Activated CD8-positive, alpha-beta memory T cell treated with anti-CD3 and anti-CD28 coated beads for 1 hour (primary cell): Measurements from ENCODE around the gene EPN3.

Experiments used
- DNase-seq, 2 donors: peaks; one replicate each; pipeline ENCODE4 v3.0.0-alpha.2; 2020; ENCODE audit warnings: low read depth in 1 of 2; ENCODE audit errors: extremely low read depth in 1 of 2

The EPN3 gene

DNA sequence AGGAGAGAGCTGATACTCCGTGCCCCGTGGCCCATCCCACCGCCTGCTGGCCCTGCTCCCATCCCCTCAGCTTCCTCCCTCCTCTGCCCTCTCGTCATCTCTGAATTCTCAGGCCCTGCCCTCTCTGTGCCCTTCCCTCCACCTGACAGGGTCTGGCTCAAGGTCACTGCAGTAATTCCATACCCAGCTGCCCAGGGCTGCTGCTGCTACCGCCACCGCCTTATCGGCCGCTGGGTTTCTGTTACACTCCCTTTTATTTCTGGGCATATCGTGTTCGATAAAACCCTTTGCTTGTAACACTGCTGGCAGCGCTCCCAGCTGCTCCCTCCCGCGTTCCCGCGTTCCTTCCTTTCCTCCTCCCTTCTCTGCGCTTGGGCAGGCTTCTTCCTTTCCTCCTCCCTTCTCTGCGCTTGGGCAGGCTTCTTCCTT is 1.2 kb downstream of the EPN3 start:
- DNase-seq: no peak

GRCh38 chr17:50534222-50534978 is 1.9 kb downstream of the EPN3 start:
- no peak for DNase-seq

DNA sequence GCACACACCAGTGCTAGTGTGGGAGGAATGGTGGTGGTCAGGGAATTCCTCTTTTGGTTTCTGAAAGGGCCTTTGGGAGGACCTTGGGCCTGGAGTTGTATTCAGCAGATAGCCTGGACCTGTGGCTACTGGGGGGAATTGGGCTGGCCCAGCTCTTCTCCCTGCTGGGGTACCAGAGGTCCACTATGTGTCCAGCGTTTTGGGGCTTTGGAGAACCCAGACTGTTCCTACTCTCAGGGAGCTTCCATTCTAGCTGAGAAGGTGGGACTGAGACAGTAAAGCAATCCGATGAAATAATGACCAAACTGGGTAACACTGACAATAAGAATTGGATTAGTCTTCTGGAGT is 2.4 kb downstream of the EPN3 start:
- no peak for DNase-seq

DNA sequence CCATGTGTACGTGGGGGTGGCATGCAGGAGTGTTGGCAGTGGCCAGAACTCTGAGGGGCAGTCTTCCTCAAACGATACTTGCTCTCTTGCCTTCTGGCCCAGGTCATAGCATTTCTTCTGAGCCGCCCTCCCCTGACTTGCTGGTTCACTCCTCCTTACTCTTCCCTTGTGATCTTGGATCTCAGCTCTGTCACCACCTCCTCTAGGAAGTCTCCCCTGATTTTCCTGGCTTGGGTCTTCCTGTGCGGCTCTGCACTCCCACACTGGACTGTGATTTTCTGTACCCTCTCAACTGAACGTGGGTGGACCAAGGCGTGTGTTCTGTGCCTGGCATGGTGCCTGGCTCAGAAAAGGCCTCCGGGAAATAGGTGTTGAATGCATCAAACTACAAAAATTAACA is 2.9 kb downstream of the EPN3 start:
- no peak for DNase-seq

DNA sequence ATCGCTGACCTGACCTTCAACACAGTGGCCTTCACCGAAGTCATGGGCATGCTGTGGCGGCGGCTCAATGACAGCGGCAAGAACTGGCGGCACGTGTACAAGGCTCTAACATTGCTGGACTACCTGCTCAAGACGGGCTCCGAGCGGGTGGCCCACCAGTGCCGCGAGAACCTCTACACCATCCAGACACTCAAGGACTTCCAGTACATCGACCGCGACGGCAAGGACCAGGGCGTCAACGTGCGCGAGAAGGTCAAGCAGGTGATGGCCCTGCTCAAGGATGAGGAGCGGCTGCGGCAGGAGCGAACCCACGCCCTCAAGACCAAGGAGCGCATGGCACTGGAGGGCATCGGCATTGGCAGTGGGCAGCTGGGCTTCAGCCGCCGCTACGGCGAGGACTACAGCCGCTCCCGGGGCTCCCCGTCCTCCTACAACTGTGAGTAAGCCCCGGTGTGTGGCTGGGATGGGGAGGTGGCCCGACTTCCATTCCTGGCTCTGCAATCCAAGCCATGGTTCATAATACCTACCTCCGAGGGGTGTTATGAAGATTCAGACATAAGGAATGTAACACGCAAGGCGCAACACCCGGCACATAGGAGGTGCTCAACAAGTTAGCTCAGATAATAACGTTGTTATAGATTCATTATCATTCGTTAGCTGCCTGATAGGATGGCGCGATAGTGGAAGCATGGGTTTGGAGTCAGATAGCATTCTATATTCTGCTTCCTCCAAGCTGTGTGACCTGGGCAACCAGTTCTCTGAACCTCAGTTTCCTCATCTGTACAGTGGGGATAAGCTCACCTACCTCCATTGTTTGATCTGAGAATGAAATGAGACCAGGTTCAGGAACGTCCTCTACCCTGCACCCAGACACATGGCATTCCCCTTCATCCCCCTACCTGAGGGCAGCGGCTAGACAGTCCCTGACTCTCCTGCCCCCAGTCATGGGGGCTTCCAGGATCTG is 4.4 kb downstream of the EPN3 start:
- no peak for DNase-seq

- DNase-seq: no peak
Measured at GRCh38 chr17:50537721-50538548, 5.4 kb downstream of the EPN3 start.

DNA sequence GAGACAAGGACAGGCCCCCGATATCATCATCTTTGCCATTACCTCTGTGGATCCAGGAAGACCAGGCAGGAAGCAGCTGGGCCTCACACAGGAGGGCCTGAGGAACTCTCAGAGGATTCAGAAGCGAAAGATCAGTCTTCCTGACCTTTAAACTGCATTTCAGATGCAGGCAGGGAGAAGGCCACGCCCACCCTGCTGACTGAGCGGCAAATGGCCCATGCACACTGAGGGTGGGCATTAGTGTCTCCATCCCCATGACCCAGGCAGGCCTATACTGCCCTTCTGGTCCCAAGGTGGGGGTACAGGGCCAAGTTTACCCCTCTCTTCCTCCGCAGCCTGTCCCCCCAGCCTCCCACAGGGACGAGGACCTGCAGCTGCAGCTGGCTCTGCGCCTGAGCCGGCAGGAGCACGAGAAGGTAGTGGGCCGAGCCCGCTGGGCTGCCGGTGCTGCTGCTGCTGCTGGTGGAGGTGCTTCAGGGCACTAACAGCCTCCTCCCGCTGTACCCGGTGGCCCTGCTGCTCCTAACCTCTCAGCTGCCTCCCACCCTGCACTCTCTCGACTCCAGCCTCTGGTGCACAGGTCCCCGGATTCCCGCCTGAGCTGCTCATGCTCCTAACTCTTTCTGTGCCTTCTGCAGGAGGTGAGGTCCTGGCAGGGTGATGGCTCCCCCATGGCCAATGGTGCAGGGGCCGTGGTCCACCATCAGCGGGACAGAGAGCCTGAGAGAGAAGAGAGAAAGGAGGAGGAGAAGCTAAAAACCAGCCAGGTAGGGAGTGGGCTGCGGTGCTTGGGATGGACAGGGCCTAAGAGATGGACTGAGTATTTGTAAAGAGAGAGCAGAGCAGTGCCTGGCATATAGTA is 6.2 kb downstream of the EPN3 start:
- no peak for DNase-seq

DNA sequence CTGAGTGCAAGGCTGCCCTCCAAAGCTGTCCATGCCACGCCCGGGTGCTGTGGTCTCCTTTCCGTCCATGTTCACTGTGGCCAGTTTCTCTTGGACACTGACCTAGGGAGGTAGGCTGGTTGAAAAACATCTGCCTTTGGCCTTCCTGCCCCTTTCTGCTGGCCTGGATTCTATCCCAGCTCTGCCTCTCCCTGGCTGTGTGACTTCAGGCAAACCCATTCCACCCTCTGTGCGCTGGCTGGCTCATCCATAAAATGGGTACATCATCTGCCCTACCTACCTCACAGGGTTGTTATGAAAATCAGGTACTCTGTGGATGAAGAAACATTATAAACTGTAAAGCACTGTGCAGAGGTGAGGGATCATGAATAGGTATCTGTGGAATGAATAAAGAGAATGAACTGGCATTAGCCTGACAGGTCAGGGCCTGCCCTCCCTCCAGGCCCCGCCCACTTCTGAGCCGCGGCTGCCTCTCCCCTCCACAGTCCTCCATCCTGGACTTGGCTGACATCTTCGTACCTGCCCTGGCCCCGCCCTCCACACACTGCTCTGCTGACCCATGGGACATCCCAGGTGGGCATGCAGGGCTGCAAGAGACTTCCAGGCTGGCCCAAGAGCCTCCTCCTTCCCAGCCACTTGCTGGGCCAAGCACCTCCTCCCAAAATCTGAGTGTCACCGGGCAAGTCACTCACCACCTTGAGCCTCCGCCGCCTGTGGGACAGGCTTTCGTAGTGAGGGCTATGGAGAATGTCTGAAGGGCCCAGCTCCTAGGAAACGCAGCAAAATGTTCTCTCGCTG is 7.4 kb downstream of the EPN3 start:
- no peak for DNase-seq

DNA sequence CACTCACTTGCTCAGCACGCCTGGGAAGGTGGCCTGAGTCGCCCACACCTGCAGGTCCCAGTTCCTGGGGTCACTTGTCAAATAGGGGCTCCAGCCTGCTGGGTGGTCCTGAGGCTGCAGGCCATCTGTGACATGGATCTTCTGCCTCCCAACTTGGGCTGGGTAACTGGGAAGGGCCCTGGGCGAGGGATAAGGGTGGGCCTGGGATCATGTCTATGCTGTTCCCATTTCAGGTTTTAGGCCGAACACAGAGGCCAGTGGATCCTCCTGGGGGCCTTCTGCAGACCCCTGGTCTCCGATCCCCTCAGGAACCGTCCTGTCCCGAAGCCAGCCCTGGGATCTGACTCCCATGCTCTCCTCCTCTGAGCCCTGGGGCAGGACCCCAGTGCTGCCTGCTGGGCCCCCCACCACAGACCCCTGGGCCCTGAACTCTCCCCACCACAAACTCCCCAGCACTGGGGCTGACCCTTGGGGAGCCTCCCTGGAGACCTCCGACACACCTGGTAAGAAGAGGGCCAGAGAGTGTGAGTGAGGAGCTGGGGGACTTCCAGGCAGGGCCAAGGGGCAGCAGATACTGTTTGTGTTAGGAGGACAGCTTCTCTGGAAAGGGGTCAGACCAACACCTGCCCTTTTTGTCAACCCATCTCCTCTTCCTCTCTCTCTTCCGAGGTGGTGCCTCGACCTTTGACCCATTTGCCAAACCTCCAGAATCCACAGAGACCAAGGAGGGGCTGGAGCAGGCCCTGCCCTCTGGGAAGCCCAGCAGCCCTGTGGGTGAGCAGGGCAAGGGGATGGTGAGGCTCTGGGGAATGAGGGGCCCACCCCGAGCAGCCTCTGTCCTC is 8.2 kb downstream of the EPN3 start:
- no peak for DNase-seq

GRCh38 chr17:50541402-50541715 is 8.8 kb downstream of the EPN3 start:
- no peak for DNase-seq

GRCh38 chr17:50541716-50542688 is 9.5 kb downstream of the EPN3 start:
- peak; percentile 36 to 78 for DNase-seq

DNA sequence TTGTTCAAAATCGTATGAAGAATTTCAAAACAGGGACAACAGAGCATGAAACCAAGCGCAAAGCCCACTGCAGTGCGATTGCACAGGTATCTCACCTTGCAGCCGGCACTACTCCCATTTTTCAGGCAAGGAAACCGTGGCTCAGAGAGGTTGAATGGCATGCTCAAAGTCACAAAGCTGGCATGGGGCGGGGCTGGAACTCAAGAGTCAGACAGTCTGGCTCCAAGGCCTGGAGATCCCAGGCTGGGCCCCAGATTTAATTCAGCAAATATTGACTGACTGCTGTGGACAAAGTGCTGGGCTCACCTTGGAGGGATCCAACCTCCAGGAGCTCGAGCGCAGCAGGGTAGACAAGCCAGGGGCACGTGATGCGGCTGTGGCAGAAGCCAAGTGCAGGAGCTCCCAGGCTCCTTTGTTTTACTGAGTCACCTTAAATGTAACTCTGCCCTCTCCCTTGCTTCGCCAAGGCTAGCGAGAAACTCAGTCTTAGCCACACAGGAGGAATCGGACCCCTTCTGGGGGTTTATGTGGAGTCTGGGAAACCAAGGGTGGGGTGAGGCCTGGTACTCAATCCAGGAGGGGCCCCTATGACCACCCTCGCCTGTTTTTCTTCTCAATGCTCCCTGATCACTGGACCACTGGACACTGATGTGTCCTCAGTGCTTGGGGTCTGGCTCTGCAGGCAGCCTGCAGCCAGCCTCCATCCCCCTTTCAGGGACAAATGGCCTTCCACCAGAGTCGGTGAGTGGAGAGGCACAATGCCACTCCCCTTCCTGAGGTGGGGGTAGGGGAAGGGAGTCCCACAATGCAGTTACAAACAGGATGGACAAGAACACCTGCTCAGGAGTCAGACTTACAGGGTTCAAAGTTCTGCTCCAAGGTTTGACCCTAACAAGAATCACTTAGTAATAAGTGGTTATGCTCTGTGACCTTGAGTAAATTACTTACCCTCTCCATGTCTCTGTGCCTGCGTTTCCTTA is 10.6 kb downstream of the EPN3 start:
- no peak for DNase-seq

DNA sequence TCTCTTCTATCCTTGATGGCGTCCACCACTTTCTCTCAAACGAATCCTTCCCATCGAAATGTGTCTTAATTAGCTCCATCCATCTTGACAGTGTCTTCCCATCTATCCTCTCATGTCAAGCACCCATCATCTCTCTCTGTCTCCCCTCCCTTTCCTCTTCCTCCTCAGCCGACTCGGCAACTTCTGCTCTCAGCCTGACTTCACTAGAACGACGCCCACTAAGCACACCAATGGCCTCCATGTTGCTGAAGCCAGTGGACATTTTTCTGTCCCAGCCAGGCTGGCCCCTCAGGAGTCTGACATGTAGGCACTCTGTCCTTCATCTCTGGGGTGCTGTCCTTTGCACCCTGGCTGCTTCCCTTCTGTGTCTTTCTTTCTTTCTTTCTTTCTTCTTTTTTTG is 12.0 kb downstream of the EPN3 start:
- no peak for DNase-seq

- DNase-seq: no peak
Measured at GRCh38 chr17:50545311-50545710, 12.8 kb downstream of the EPN3 start.

DNA sequence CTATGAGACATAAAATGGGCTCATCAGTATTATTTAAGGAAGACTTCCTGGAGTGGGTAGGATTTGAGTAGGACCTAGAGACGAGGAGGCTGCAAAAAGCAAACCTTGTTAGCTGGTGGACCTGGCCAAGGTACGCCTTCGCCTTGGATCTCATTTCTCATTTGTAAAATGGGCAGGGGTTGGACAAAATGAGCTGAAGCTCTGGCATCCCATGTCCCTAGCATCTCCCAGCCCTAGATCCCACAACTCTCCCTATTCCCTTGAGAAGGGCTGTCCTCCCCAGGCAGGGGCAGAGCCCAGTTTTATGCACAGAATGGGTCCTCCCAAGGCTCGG is 14.1 kb downstream of the EPN3 start:
- no peak for DNase-seq

DNA sequence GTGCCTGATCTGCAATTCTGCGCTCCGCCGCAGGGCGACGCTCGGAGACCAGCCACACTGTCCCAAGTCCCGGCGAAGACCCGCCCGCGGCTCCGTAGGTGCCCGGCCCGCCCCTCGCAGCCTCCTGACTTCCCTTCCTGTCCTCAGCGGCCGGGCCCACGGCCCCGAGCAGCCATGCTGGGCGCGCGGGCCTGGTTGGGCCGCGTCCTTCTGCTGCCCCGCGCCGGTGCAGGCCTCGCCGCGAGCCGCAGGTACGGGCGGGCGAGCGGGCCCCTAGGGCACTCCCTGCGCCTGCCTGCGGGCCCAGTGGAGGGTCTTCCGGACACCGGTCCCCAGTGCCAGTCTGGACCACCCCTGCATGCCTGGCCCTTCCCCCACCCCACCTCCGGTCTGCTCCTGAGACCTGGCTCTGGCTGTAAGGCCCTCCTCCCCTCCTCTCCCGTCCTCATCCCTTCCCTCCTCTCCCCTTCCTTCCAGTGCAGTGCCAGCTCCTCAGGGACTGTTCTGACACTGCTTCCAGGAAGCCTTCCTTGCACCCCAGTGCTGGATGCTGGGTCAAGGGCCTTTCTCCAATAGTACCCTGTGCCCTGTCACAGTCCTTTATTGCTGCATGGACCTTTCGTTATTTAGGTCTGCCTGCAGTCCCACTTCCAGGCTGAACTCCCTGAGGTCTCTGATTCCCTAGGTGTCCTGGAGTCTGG is 14.7 kb downstream of the EPN3 start, which contains the start of gene SPATA20:
Gene SPATA20, plus strand, starts transcription at position 140 of the 701 bp plus-strand sequence. Its CDS starts 35 bp downstream, at position 175.
- DNase-seq: peak; percentile 61 to 72
